ENCODE data around the gene PRKD1.

The PRKD1 gene

GRCh38 chr14:29821661-29822429, 105.8 kb downstream of the PRKD1 start:
- Histone ChIP-seq H3K4me3 (ENCODE audit: low read length) (no peak overlapping the region), H3K9me3 (ENCODE audit: control insufficient read depth, low read length) (no peaks in the 10 kb centered on the region), H3K36me3 (ENCODE audit: control insufficient read depth, insufficient read depth, low read length) (no peaks in the 10 kb centered on the region), H3K4me1 (ENCODE audit: control insufficient read depth, insufficient read depth, low read length) (no peaks in the 10 kb centered on the region), H3K9ac (ENCODE audit: low read length) (no peak overlapping the region), H3K27me3 (ENCODE audit: control insufficient read depth, insufficient read depth, low read length) (no peaks in the 10 kb centered on the region)

- no peak overlapping the region for H3K4me3 ChIP-seq (ENCODE audit: low read length)
- H3K4me1 ChIP-seq (ENCODE audit: control insufficient read depth, insufficient read depth, low read length) = no peaks in the 10 kb centered on the region
- H3K9me3 ChIP-seq (ENCODE audit: control insufficient read depth, low read length) = no peaks in the 10 kb centered on the region
- H3K36me3 ChIP-seq (ENCODE audit: control insufficient read depth, insufficient read depth, low read length) = no peaks in the 10 kb centered on the region
- no peak overlapping the region for H3K9ac ChIP-seq (ENCODE audit: low read length)
- no peaks in the 10 kb centered on the region for H3K27me3 ChIP-seq (ENCODE audit: control insufficient read depth, insufficient read depth, low read length)
These were observed 106.4 kb downstream of the PRKD1 start for GRCh38 chr14:29821242-29821641.

- Histone ChIP-seq H3K36me3 (ENCODE audit: control insufficient read depth, insufficient read depth, low read length) (no peaks in the 10 kb centered on the region), H3K9me3 (ENCODE audit: control insufficient read depth, low read length) (no peaks in the 10 kb centered on the region), H3K4me1 (ENCODE audit: control insufficient read depth, insufficient read depth, low read length) (no peaks in the 10 kb centered on the region), H3K9ac (ENCODE audit: low read length) (no peak overlapping the region), H3K4me3 (ENCODE audit: low read length) (no peak overlapping the region), H3K27me3 (ENCODE audit: control insufficient read depth, insufficient read depth, low read length) (no peaks in the 10 kb centered on the region)
These were observed 106.9 kb downstream of the PRKD1 start for GRCh38 chr14:29820785-29821184.

GRCh38 chr14:29817767-29818405, 109.8 kb downstream of the PRKD1 start:
- H3K9me3 ChIP-seq (ENCODE audit: control insufficient read depth, low read length) = no peaks in the 10 kb centered on the region
- H3K4me3 ChIP-seq (ENCODE audit: low read length) = no peak overlapping the region
- H3K9ac ChIP-seq (ENCODE audit: low read length) = no peak overlapping the region
- no peaks in the 10 kb centered on the region for H3K4me1 ChIP-seq (ENCODE audit: control insufficient read depth, insufficient read depth, low read length)
- no peaks in the 10 kb centered on the region for H3K36me3 ChIP-seq (ENCODE audit: control insufficient read depth, insufficient read depth, low read length)
- no peaks in the 10 kb centered on the region for H3K27me3 ChIP-seq (ENCODE audit: control insufficient read depth, insufficient read depth, low read length)

GRCh38 chr14:29815016-29815674, 112.5 kb downstream of the PRKD1 start:
- H3K9ac ChIP-seq (ENCODE audit: low read length) = no peak overlapping the region
- H3K4me3 ChIP-seq (ENCODE audit: low read length) = no peak overlapping the region
- H3K4me1 ChIP-seq (ENCODE audit: control insufficient read depth, insufficient read depth, low read length) = no peaks in the 10 kb centered on the region
- no peaks in the 10 kb centered on the region for H3K36me3 ChIP-seq (ENCODE audit: control insufficient read depth, insufficient read depth, low read length)
- H3K9me3 ChIP-seq (ENCODE audit: control insufficient read depth, low read length) = no peaks in the 10 kb centered on the region
- H3K27me3 ChIP-seq (ENCODE audit: control insufficient read depth, insufficient read depth, low read length) = no peaks in the 10 kb centered on the region

GRCh38 chr14:29814156-29815015, 113.3 kb downstream of the PRKD1 start:
- no peaks in the 10 kb centered on the region for H3K4me1 ChIP-seq (ENCODE audit: control insufficient read depth, insufficient read depth, low read length)

GRCh38 chr14:29810682-29811081, 117.0 kb downstream of the PRKD1 start:
- H3K4me3 ChIP-seq (ENCODE audit: low read length) = no peak overlapping the region
- no peaks in the 10 kb centered on the region for H3K9me3 ChIP-seq (ENCODE audit: control insufficient read depth, low read length)
- H3K9ac ChIP-seq (ENCODE audit: low read length) = no peak overlapping the region
- no peaks in the 10 kb centered on the region for H3K4me1 ChIP-seq (ENCODE audit: control insufficient read depth, insufficient read depth, low read length)
- no peaks in the 10 kb centered on the region for H3K27me3 ChIP-seq (ENCODE audit: control insufficient read depth, insufficient read depth, low read length)
- H3K36me3 ChIP-seq (ENCODE audit: control insufficient read depth, insufficient read depth, low read length) = no peaks in the 10 kb centered on the region

More at GRCh38 chr14:29814156-29815015, 113.3 kb downstream of the PRKD1 start:
- no peaks in the 10 kb centered on the region for H3K9me3 ChIP-seq (ENCODE audit: control insufficient read depth, low read length)
- no peak overlapping the region for H3K4me3 ChIP-seq (ENCODE audit: low read length)
- H3K36me3 ChIP-seq (ENCODE audit: control insufficient read depth, insufficient read depth, low read length) = no peaks in the 10 kb centered on the region
- no peaks in the 10 kb centered on the region for H3K27me3 ChIP-seq (ENCODE audit: control insufficient read depth, insufficient read depth, low read length)
- H3K9ac ChIP-seq (ENCODE audit: low read length) = no peak overlapping the region

- no peaks in the 10 kb centered on the region for H3K27me3 ChIP-seq (ENCODE audit: control insufficient read depth, insufficient read depth, low read length)
- no peak overlapping the region for H3K4me3 ChIP-seq (ENCODE audit: low read length)
- no peaks in the 10 kb centered on the region for H3K4me1 ChIP-seq (ENCODE audit: control insufficient read depth, insufficient read depth, low read length)
- H3K9ac ChIP-seq (ENCODE audit: low read length) = no peak overlapping the region
- no peaks in the 10 kb centered on the region for H3K9me3 ChIP-seq (ENCODE audit: control insufficient read depth, low read length)
- no peaks in the 10 kb centered on the region for H3K36me3 ChIP-seq (ENCODE audit: control insufficient read depth, insufficient read depth, low read length)
These were observed 117.6 kb downstream of the PRKD1 start for GRCh38 chr14:29810064-29810463.

GRCh38 chr14:29806124-29806517, 121.5 kb downstream of the PRKD1 start:
- Histone ChIP-seq H3K4me3 (ENCODE audit: low read length) (no peak overlapping the region), H3K9me3 (ENCODE audit: control insufficient read depth, low read length) (no peaks in the 10 kb centered on the region), H3K27me3 (ENCODE audit: control insufficient read depth, insufficient read depth, low read length) (no peaks in the 10 kb centered on the region), H3K9ac (ENCODE audit: low read length) (no peak overlapping the region), H3K36me3 (ENCODE audit: control insufficient read depth, insufficient read depth, low read length) (no peaks in the 10 kb centered on the region), H3K4me1 (ENCODE audit: control insufficient read depth, insufficient read depth, low read length) (no peaks in the 10 kb centered on the region)

GRCh38 chr14:29805415-29806123, 122.1 kb downstream of the PRKD1 start:
- no peak overlapping the region for H3K4me3 ChIP-seq (ENCODE audit: low read length)
- no peaks in the 10 kb centered on the region for H3K4me1 ChIP-seq (ENCODE audit: control insufficient read depth, insufficient read depth, low read length)
- H3K9ac ChIP-seq (ENCODE audit: low read length) = no peak overlapping the region
- H3K36me3 ChIP-seq (ENCODE audit: control insufficient read depth, insufficient read depth, low read length) = no peaks in the 10 kb centered on the region
- no peaks in the 10 kb centered on the region for H3K27me3 ChIP-seq (ENCODE audit: control insufficient read depth, insufficient read depth, low read length)
- no peaks in the 10 kb centered on the region for H3K9me3 ChIP-seq (ENCODE audit: control insufficient read depth, low read length)

GRCh38 chr14:29804481-29805266, 123.0 kb downstream of the PRKD1 start:
- H3K9me3 ChIP-seq (ENCODE audit: control insufficient read depth, low read length) = no peaks in the 10 kb centered on the region
- H3K4me1 ChIP-seq (ENCODE audit: control insufficient read depth, insufficient read depth, low read length) = no peaks in the 10 kb centered on the region
- no peaks in the 10 kb centered on the region for H3K27me3 ChIP-seq (ENCODE audit: control insufficient read depth, insufficient read depth, low read length)
- no peaks in the 10 kb centered on the region for H3K36me3 ChIP-seq (ENCODE audit: control insufficient read depth, insufficient read depth, low read length)
- no peak overlapping the region for H3K9ac ChIP-seq (ENCODE audit: low read length)
- no peak overlapping the region for H3K4me3 ChIP-seq (ENCODE audit: low read length)

Measured in mucosa of stomach (tissue), 1 donor.